HepG2 (cell line): ENCODE data around the gene DRAM1. TPM values are rescaled to one million over a fixed set of nuclear protein-coding genes. Genes with fewer than 3 reads are reported as not detected.
A peak's percentile ranks its signal among the peaks of the same experiment; 100 is the strongest.

Source experiments
- ATAC-seq: fragments of 200-7000 bp; cut with Tn5 transposase; 3 replicates; pipeline ENCODE4 v1.9.1; 2020; ENCODE audit warnings: mild to moderate bottlenecking, moderate library complexity
- BruUV-seq: library from RNA; stranded (reverse); fragments of 400-500 nt; replicated peaks from 2 replicates; lab custom pipeline; 2021; lab: Mats Ljungman, UMichigan
- CTCF ChIA-PET: fragments of 300-600 bp; formaldehyde crosslinking; extraction: SDS; loops from one replicate; lab custom pipeline; 2021; ENCODE audit warnings: low total read pairs, inconsistent platforms, low intra/inter-chr PET ratio; lab: Yijun Ruan, JAX
- POLR2A ChIA-PET: fragments of 350-600 bp; sonication (Branson Sonifier 250); formaldehyde crosslinking; loops from one replicate; lab custom pipeline; 2020; ENCODE audit warnings: antibody characterized with exemption, inconsistent platforms; lab: Yijun Ruan, JAX
- DNase-seq: peaks from one replicate; pipeline ENCODE4 v3.0.0-alpha.2; 2015; ENCODE audit warnings: low spot score
- FAIRE-seq: peaks from 3 replicates; lab custom pipeline; 2011; peaks lifted over from hg19 to GRCh38; lab: Jason Lieb, UNC
- H2AFZ ChIP-seq: one replicate; pipeline ENCODE4 v1.6.1; 2011; ENCODE audit warnings: low read length, inconsistent platforms
- H3K27ac ChIP-seq: fragments of 300-600 bp; 3 replicates; pipeline ENCODE4 v1.8.0; 2011; ENCODE audit warnings: mixed run types, mild to moderate bottlenecking, mixed read lengths, low read length, inconsistent platforms; ENCODE audit not compliant: insufficient read depth; ENCODE audit errors: extremely low read length
- H3K27me3 ChIP-seq, 2 experiments: fragments of 200-600 bp in 1 of 2; 2 replicates in 1 of 2; 3 replicates in 1 of 2; pipeline versions ENCODE4 v1.6.0 to v1.8.0; 2011; ENCODE audit warnings: low read length in 2 of 2, mild to moderate bottlenecking in 2 of 2, moderate library complexity in 2 of 2, inconsistent platforms in 1 of 2; ENCODE audit not compliant: insufficient read depth in 2 of 2, control insufficient read depth in 1 of 2
- H3K36me3 ChIP-seq, 2 experiments: fragments of 200-600 bp in 1 of 2; replicated peaks in 1 of 2; 2 replicates in 1 of 2; 3 replicates in 1 of 2; pipeline versions ENCODE4 v1.5.1 to v1.8.0; 2011; ENCODE audit warnings: low read length in 2 of 2, inconsistent platforms in 1 of 2; ENCODE audit not compliant: insufficient read depth in 2 of 2, control insufficient read depth in 1 of 2
- H3K4me1 ChIP-seq: 2 replicates; pipeline ENCODE4 v1.5.1; 2012; ENCODE audit warnings: low read length, inconsistent platforms; ENCODE audit not compliant: insufficient read depth
- H3K4me2 ChIP-seq: 2 replicates; pipeline ENCODE4 v1.6.0; 2011; ENCODE audit warnings: low read depth, low read length, inconsistent platforms
- H3K4me3 ChIP-seq, 3 experiments: fragments of 200-600 bp in 1 of 3; sonication (generic), shearing (Covaris generic) in 1 of 3; replicated peaks in 1 of 3; 2 replicates each; pipeline ENCODE4 v1.5.1; 2011 to 2016; ENCODE audit warnings: low read length in 3 of 3, inconsistent platforms in 2 of 3, low read depth in 2 of 3, mild to moderate bottlenecking in 2 of 3, control low read depth in 1 of 3, mixed read lengths in 1 of 3; ENCODE audit not compliant: insufficient read depth in 1 of 3
- H3K79me2 ChIP-seq: one replicate; pipeline ENCODE4 v1.6.1; 2011; ENCODE audit warnings: low read length, inconsistent platforms; ENCODE audit not compliant: insufficient read depth
- H3K9ac ChIP-seq: 2 replicates; pipeline ENCODE4 v1.6.0; 2011; ENCODE audit warnings: mild to moderate bottlenecking, low read depth, low read length, inconsistent platforms; ENCODE audit not compliant: insufficient read depth
- H3K9me3 ChIP-seq: 2 replicates; pipeline ENCODE4 v1.5.1; 2012; ENCODE audit warnings: mild to moderate bottlenecking, low read length
- H4K20me1 ChIP-seq: 2 replicates; pipeline ENCODE4 v1.6.0; 2011; ENCODE audit warnings: inconsistent platforms, mild to moderate bottlenecking, low read length, moderate library complexity; ENCODE audit not compliant: insufficient read depth
- ARNTL ChIP-seq: sonication (generic); formaldehyde crosslinking; IDR thresholded peaks from 2 replicates; pipeline ENCODE4 v1.4.0; 2020; ENCODE audit warnings: mild to moderate bottlenecking, missing genetic modification reagents
- BRD4 ChIP-seq: sonication (generic); formaldehyde crosslinking; IDR thresholded peaks from 2 replicates; pipeline ENCODE4 v1.4.0; 2020; ENCODE audit warnings: missing genetic modification reagents
- FOXC1 ChIP-seq: sonication (generic); formaldehyde crosslinking; IDR thresholded peaks from 2 replicates; pipeline ENCODE4 v1.8.0; 2022; ENCODE audit warnings: mild to moderate bottlenecking, missing genetic modification reagents, borderline replicate concordance
- NFYC ChIP-seq: IDR thresholded peaks from 2 replicates; pipeline ENCODE4 v1.6.1; 2016; ENCODE audit warnings: missing genetic modification reagents, missing compliant biosample characterization
- SIN3A ChIP-seq: IDR thresholded peaks from 2 replicates; pipeline ENCODE4 v1.6.1; 2011; ENCODE audit warnings: low read depth, mild to moderate bottlenecking, control low read depth, low read length, borderline replicate concordance
- SSRP1 ChIP-seq: IDR thresholded peaks from 2 replicates; pipeline ENCODE4 v1.6.1; 2016; ENCODE audit warnings: control low read depth
- THAP11 ChIP-seq: IDR thresholded peaks from 2 replicates; pipeline ENCODE4 v1.6.1; 2016; ENCODE audit warnings: missing biosample characterization, missing genetic modification reagents
- ZMAT5 ChIP-seq: sonication (generic); formaldehyde crosslinking; IDR thresholded peaks from 2 replicates; pipeline ENCODE4 v1.5.0; 2020; ENCODE audit warnings: mild to moderate bottlenecking, low read depth, missing genetic modification reagents, borderline replicate concordance
- ZNF382 ChIP-seq: sonication (generic); formaldehyde crosslinking; IDR thresholded peaks from 2 replicates; pipeline ENCODE4 v1.5.0; 2020; ENCODE audit warnings: missing genetic modification reagents, mild to moderate bottlenecking, borderline replicate concordance
- ZNF451 ChIP-seq: sonication (generic); formaldehyde crosslinking; IDR thresholded peaks from 2 replicates; pipeline ENCODE4 v1.5.0; 2020; ENCODE audit warnings: mild to moderate bottlenecking, missing genetic modification reagents
- WGBS: methylation state at CpG from one replicate; pipeline ENCODE4 v1.1.6; 2017; ENCODE audit warnings: low lambda C conversion rate; 5-methylcytosine and 5-hydroxymethylcytosine counted together
- in situ Hi-C: cut with HindIII; loops from 2 replicates; pipeline ENCODE4 v1.10.0; 2017; ENCODE audit warnings: low pct_unique_long_range_greater_than_20kb; ENCODE audit not compliant: extremely low pct_ligation_motif_present
- intact Hi-C: fragments of 100-400 bp; cut with micrococcal nuclease; formaldehyde crosslinking; loops from one replicate; pipeline ENCODE4 v1.10.0; 2022; ENCODE audit not compliant: unreplicated experiment
- polyA plus RNA-seq, 8 experiments: library from polyadenylated mRNA; depleted of rRNA in 3 of 8; stranded (reverse) in 7 of 8; unstranded in 1 of 8; fragments of >200 nt; fragmentation: Illumina TruSeq in 4 of 8; extraction: Trizol in 4 of 8; gene quantifications; 2 replicates each; pipeline versions ENCODE4 v1.2.1 to v1.2.3, GENCODE V29; 2011 to 2016; ENCODE audit warnings: low read depth in 4 of 8, missing spikeins in 1 of 8, mixed read lengths in 1 of 8; ENCODE audit not compliant: insufficient read depth in 1 of 8
- total RNA-seq, 5 experiments: library from RNA; depleted of rRNA; stranded (reverse); fragments of >200 nt; fragmentation: Illumina TruSeq; extraction: Trizol; gene quantifications; 2 replicates each; pipeline ENCODE4 v1.2.3, GENCODE V29; 2016; ENCODE audit warnings: low read depth in 1 of 5
- TF ChIP-seq, protein P1 (sequence below): sonication (generic); formaldehyde crosslinking; IDR thresholded peaks from 2 replicates; pipeline ENCODE4 v1.5.1; 2020; ENCODE audit warnings: mild to moderate bottlenecking, moderate library complexity, missing genetic modification reagents
- TF ChIP-seq, protein P2 (sequence below): sonication (generic); formaldehyde crosslinking; IDR thresholded peaks from 2 replicates; pipeline ENCODE4 v1.9.0; 2022; ENCODE audit warnings: low read depth, missing genetic modification reagents
- TF ChIP-seq, protein P3 (sequence below): sonication (generic); formaldehyde crosslinking; IDR thresholded peaks from 2 replicates; pipeline ENCODE4 v1.8.1; 2023; ENCODE audit warnings: mild to moderate bottlenecking, missing genetic modification reagents

Gene DRAM1
- total and polyA plus RNA-seq, 2 of the 13 experiments (the other 11 are each of a cell fraction or from before 2014, with no cell fraction given) = 20.9 to 32.6 TPM

DNA sequence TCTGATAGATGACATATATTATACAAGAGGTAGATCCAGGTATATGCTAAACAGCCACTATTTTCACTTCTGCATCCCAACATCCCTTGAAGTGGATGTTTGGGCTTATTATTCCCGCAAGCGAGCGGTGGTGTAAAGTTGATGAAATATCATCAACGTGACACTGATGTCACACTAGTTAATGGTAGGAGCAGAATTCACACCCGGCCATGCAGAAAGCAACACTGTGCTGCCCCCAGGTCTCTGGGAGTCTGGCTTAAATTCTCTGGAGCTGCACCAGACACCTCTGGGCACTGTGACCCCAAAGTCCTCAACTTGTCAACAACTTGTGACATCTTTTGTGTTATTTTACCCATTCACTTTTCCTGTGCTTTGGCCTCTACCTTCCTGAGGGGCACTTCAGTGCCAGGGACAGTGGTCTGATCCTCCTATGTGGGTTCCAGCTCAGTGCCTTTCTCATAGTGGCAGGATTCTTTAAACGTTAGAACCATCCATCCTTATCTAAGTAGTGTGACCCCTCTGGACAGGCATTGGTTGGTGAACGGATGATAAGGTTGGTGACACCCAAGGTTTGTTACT is 952 bp downstream of the DRAM1 start:
- ChIA-PET POLR2A (interaction anchor here (1.7 to 1.8 kb wide), 2 partner anchors 13 to 48 kb away, joined by 6 to 13 read pairs; partner anchors contain the start of gene GNPTAB), CTCF (no interaction called here)
- peak; percentile 51 for FAIRE-seq
- intact Hi-C loops = loop anchor here (2.0 kb wide), 1 partner anchor 30 kb away; no protein-coding TSS in a partner anchor
- peak; percentile 10 for ATAC-seq
- in situ Hi-C loops = no loop called here
- Histone ChIP-seq H3K79me2 (peaks cover 34% of the 10 kb centered on the region), H3K36me3 (peaks cover 0 to 4% of the 10 kb centered on the region in 2 experiments; a peak in 1 of 5 replicates), H3K27me3 (no peaks in the 10 kb centered on the region; a peak in 1 of 5 replicates), H2AFZ (peak overlapping the region; percentile 39), H3K4me1 (peaks cover 64% of the 10 kb centered on the region), H3K4me3 (peak overlapping the region; percentile 81 to 89 (median 85)), H3K4me2 (peak overlapping the region; percentile 94), H3K27ac (peak overlapping the region; percentile 93), H3K9me3 (no peaks in the 10 kb centered on the region), H3K9ac (peak overlapping the region; percentile 88), H4K20me1 (no peaks in the 10 kb centered on the region)
- peak; percentile 7 for DNase-seq
- WGBS = 6% methylated on average over 7 of the region's 7 CpGs
- BruUV-seq = TSS peak; percentile 70
- 0 out of 2 replicates have a peak, but pooled peaks have one; percentile 41 for TF ChIP-seq SSRP1 (CRISPR knock-in tag)
- TF ChIP-seq ZNF382 (CRISPR knock-in tag) = no peak
- no peak for TF ChIP-seq BRD4
- peak; percentile 8; the same call in 1 of the 2 replicates for TF ChIP-seq FOXC1
- TF ChIP-seq, protein P1, sequence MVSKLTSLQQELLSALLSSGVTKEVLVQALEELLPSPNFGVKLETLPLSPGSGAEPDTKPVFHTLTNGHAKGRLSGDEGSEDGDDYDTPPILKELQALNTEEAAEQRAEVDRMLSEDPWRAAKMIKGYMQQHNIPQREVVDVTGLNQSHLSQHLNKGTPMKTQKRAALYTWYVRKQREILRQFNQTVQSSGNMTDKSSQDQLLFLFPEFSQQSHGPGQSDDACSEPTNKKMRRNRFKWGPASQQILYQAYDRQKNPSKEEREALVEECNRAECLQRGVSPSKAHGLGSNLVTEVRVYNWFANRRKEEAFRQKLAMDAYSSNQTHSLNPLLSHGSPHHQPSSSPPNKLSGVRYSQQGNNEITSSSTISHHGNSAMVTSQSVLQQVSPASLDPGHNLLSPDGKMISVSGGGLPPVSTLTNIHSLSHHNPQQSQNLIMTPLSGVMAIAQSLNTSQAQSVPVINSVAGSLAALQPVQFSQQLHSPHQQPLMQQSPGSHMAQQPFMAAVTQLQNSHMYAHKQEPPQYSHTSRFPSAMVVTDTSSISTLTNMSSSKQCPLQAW (CRISPR knock-in tag) = no peak
- no peak for TF ChIP-seq ZMAT5
- TF ChIP-seq NFYC (CRISPR knock-in tag) = peak; percentile 6; the same call in 1 of the 2 replicates
- no peak for TF ChIP-seq SIN3A
- no peak for TF ChIP-seq ARNTL (CRISPR knock-in tag)
- TF ChIP-seq, protein P2, sequence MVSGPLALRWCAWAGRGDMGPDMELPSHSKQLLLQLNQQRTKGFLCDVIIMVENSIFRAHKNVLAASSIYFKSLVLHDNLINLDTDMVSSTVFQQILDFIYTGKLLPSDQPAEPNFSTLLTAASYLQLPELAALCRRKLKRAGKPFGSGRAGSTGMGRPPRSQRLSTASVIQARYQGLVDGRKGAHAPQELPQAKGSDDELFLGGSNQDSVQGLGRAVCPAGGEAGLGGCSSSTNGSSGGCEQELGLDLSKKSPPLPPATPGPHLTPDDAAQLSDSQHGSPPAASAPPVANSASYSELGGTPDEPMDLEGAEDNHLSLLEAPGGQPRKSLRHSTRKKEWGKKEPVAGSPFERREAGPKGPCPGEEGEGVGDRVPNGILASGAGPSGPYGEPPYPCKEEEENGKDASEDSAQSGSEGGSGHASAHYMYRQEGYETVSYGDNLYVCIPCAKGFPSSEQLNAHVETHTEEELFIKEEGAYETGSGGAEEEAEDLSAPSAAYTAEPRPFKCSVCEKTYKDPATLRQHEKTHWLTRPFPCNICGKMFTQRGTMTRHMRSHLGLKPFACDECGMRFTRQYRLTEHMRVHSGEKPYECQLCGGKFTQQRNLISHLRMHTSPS (CRISPR knock-in tag) = no peak
- TF ChIP-seq, protein P3, sequence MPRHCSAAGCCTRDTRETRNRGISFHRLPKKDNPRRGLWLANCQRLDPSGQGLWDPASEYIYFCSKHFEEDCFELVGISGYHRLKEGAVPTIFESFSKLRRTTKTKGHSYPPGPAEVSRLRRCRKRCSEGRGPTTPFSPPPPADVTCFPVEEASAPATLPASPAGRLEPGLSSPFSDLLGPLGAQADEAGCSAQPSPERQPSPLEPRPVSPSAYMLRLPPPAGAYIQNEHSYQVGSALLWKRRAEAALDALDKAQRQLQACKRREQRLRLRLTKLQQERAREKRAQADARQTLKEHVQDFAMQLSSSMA = 0 out of 2 replicates have a peak, but pooled peaks have one; percentile 54
- TF ChIP-seq ZNF451 (CRISPR knock-in tag) = no peak
- TF ChIP-seq THAP11 (CRISPR knock-in tag) = 0 out of 2 replicates have a peak, but pooled peaks have one; percentile 7
